ENCODE results near the gene STK24.

STK24 gene

GRCh38 chr13:98489446-98490194, 87.3 kb downstream of the STK24 start:
- FAIRE-seq = no peak
- no peak for TF ChIP-seq CTCF (IDR thresholded peaks at IDR 0.05; ENCODE audit: insufficient read depth, missing control alignments)
- DNase-seq (ENCODE audit: insufficient read length, low spot score) = no peak

- DNase-seq (ENCODE audit: insufficient read length, low spot score) (no peak), FAIRE-seq (no peak)
- no peak for TF ChIP-seq CTCF (IDR thresholded peaks at IDR 0.05; ENCODE audit: insufficient read depth, missing control alignments)
Measured at GRCh38 chr13:98488736-98489135, 88.2 kb downstream of the STK24 start.

DNA sequence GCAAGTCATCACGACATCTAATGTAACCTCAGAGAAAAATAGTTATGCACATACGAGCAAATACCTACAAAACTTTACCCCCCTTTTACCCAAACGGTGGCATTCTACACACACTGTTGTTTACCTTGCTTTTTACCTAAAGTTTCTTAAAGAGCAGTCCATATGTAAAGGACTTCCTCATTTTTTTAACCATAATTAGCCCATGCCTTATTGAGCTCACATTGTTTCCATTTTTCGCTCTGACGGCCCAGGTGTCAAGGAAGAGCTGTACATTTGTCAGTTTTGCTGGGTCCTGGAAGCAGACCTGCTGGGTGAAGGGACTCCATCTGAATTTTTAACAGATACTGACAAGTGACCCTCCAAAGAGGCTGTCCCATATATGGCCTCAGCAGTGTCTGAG, 89.4 kb downstream of the STK24 start:
- no peak for TF ChIP-seq CTCF (IDR thresholded peaks at IDR 0.05; ENCODE audit: insufficient read depth, missing control alignments)
- DNase-seq (ENCODE audit: insufficient read length, low spot score) (no peak), FAIRE-seq (no peak)

- no peak for TF ChIP-seq CTCF (IDR thresholded peaks at IDR 0.05; ENCODE audit: insufficient read depth, missing control alignments)
Measured at GRCh38 chr13:98487016-98487415, 89.9 kb downstream of the STK24 start.

GRCh38 chr13:98486412-98486811, 90.5 kb downstream of the STK24 start:
- FAIRE-seq = no peak
- no peak for DNase-seq (ENCODE audit: insufficient read length, low spot score)
- TF ChIP-seq CTCF (IDR thresholded peaks at IDR 0.05; ENCODE audit: insufficient read depth, missing control alignments) = no peak

More at GRCh38 chr13:98487016-98487415, 89.9 kb downstream of the STK24 start:
- FAIRE-seq (no peak), DNase-seq (ENCODE audit: insufficient read length, low spot score) (no peak)

GRCh38 chr13:98485561-98485960, 91.3 kb downstream of the STK24 start:
- DNase-seq (ENCODE audit: insufficient read length, low spot score) (no peak), FAIRE-seq (no peak)
- no peak for TF ChIP-seq CTCF (IDR thresholded peaks at IDR 0.05; ENCODE audit: insufficient read depth, missing control alignments)

All from D721Med (cell line).